GM19463 (cell line): ENCODE results near the gene COL27A1.
"Not testable (repeated sequence)": the region's sequence is repeated elsewhere in the genome, so short reads cannot be mapped to it uniquely, and the experiment has no call there.

Experiments used
- ATAC-seq: cut with Tn5 transposase; IDR thresholded peaks from one replicate; pipeline ENCODE4 v1.9.1; 2021; ENCODE audit warnings: mild to moderate bottlenecking, moderate library complexity; ENCODE audit not compliant: unreplicated experiment

Gene COL27A1

DNA sequence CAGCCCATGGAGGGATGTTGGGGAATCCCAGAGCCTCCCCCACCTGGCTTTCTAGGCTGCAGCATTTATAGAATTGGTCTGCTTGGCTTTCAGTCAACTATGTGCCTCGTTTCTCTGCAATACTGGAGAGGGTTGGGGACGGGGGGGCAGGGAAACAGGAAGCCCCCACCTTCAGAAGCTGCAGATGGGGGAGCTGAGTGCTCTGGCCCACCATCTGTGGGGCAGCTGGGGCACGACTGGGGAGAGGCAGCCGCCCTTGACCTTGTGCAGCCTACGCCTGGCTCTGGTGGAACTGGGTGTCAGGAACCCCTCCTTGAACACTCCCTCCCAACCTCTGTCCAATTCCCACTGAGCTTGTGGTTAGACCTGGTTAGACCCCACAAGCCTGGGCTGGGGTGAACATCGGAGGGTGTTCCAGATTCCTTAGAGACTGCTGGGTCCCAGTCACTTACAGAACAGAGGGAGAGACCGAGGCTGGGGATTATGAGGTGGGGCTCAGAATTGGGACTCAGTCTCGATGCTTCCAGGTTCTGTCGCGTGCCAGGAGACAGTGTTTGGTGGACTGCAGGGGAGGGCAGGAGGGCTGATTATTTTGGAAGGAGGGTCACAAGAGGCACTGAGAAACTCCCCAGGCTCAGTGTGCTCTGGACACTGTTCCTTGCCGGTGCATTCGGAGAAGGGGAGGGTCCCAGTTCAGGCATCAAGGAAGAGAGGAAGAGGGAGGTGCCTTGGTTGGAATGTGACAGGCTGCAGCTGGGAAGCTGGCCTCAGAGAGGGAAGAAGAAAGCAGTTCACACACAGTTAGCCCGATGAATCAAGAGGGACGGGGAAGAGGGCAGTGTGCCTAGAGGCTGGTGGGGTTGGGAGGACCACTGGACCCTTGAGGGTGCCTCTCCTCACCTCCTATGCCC, 25.6 kb downstream of the COL27A1 start:
- ATAC-seq = no peak

DNA sequence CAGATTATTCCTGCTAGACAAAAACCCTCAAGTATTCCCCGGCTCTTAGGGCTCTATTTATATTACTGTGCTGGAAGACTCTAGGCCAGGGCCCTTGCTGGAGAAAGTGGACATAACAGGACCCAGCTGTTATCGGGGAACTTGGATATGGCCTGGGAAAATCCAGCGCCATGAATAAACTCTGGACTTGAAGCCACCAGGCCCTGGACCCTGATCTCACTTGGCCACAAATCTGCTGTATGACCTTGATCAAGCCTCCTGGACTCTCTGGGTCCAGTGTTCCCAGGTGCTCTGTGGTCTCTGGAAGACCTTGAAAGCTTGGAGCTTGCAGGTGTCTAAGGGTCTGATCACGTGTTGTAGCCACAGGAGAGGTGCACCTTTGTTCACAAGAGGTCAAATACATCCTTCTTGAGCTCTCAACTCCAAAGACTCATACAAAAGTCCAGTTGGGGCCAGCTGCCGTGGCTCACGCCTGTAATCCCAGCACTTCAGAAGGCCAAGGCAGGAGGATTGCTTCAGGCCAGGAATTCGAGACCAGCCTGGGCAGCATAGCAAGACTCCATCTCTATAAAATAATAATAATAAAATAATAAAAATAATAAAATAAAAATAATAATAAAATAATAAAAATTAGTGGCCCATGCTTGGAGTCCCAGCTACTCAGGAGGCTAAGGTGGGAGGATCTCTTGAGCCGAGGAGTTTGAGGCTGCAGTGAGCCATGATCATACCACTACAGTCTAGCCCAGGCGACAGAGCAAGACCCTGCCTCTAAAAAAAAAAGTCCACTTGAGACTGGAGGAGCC, 26.5 kb downstream of the COL27A1 start:
- no peak for ATAC-seq

DNA sequence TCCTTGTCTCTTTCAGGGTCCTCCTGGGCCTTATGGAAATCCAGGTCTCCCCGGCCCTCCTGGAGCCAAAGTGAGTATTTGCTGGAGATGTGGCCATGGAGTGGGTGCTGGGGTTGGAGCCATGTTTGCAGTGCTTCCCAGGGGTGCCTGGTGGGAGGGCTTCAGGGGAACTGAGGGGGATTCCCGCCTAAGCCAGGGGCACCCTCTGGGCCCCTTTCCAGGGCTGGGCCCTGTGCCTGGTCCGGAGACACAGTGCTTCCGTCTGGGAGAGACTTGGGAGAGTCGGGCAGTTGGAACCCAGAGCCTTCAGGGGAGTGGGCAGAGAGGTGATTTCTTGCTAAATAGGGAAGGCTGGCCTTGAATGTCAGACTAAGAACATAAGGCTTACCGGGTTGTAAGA, 27.7 kb downstream of the COL27A1 start:
- no peak for ATAC-seq

DNA sequence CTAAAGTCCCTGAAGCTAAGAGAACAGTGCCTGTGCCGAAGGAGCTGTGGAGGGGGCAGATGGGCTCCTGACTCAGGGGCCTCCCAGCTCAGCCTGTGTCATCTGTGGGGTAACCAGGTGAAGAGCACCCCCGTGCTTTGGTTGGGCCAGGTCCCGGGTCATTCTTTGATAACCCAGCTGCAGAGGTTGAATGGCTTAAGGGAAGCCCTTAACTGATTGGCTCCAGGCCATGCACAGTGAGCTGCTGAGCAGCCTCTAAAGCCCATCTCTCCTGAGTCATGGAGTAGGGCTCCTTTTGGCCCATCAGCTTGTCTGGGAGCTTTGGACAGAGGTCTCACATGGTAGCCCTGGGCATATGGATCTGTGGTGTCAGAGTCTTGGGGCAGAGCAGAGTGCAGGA, 28.7 kb downstream of the COL27A1 start:
- no peak for ATAC-seq

DNA sequence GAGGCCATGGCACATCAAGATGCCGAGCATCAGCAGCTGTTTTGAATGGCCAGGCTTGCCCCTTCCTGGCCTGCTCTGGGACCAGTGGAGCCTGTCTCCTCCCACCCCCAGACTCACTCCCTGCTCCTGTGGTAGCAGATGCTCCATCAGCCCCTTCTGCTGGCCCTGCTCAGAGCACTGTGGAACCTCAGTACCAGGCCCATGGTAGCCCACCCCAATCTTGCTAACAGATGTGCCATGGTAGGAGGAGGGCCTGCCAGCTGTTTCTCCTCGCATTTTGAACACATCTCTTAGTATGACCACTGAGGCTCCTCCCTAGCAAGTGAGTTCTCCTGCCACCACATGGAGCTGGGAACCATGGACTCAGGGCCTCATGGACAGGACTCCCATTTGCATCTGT, 29.5 kb downstream of the COL27A1 start:
- ATAC-seq = no peak

DNA sequence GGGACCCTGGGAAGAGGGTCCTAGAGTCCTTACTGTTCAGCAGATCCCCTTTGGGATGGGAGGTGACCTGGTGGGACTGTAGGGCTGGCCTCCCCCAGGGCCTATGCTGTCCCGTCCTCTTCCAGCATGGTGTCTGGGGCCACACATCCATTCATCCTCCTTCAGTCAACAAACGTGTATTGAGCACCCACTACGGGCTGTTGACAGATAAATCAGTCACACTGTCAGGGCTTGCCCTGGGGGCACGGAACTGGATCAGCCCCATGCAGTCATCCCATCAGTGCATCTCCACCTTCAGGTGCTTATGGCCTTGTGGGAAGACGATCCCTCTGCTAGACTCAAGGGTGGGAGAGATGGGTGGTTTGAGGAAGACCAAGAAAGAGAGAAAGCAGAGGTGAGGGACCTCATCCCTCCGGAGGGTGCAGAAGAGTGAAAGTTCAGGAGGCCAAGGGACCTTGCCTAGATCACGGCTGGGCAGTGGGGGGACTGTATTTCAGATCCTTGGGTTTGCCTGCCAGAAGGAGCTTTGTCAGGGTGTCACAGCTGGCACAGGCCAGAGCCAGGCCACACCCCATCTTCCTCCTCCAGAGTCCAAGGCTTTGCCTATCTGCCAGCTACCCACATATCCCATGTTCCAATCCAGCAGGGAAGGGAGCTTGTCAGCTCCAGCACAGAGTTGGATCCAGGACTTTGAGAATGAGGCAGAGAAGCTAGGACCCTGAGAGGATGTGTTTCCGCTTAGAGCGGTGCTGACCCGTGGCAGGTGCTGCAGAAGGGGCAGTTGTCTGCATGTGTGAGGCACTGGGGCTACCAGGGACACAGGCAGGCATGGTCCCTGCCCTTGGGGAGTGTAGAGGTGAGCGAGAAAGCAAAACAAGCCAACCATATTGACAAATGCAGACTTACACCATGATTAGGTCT, 30.5 kb downstream of the COL27A1 start:
- ATAC-seq = no peak

DNA sequence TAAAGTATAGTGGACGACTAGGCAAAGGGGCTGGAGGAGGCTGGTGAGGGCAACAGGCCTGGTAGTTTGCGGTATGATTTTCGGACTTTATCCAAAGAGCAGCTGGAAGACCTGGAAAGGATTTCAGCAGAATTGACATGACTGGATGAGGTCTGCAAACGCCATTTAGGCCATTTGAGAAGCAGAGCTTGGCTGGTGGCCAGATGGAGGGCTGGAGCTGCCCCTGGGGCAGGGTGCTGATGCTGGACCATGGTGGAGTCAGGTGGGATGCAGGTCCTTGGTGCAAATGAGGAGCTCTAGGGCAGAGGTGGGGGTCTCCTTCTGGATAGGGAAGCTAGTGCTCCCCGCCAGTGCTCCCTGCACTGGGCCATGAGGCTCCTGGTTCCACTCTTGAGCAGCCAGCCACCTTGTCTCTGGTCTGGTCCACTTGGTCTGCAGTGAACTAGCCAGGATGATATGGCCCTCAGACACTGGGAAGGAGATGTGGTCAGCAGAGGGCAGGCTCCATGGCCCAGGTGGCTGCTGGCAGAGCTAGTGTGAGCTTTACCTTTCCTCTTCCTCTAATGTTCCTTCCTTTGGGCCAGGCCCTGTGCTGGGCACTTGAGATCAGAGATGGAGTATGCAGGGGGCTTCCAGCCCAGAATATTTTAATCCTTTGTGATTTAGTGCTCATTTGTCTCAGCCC, 31.4 kb downstream of the COL27A1 start:
- no peak for ATAC-seq

DNA sequence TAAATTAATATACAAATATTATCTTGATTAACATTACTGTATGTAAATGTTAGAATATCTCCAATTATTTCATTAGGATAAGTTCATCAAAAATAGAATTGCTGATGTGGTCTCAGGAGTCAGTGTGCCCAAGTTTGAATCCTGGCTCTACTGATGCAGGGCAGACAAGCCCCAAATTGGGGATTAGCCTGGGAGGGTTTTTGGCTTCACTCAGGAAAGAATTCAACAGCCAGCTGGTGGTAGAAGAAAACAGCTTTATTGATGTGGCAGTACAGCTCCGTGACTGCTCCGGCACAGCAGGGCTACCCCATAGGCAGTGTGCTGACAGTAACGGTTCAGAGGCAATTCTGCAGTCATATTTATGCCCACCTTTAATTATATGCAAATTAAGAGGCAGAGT, 32.5 kb downstream of the COL27A1 start:
- ATAC-seq = no peak

DNA sequence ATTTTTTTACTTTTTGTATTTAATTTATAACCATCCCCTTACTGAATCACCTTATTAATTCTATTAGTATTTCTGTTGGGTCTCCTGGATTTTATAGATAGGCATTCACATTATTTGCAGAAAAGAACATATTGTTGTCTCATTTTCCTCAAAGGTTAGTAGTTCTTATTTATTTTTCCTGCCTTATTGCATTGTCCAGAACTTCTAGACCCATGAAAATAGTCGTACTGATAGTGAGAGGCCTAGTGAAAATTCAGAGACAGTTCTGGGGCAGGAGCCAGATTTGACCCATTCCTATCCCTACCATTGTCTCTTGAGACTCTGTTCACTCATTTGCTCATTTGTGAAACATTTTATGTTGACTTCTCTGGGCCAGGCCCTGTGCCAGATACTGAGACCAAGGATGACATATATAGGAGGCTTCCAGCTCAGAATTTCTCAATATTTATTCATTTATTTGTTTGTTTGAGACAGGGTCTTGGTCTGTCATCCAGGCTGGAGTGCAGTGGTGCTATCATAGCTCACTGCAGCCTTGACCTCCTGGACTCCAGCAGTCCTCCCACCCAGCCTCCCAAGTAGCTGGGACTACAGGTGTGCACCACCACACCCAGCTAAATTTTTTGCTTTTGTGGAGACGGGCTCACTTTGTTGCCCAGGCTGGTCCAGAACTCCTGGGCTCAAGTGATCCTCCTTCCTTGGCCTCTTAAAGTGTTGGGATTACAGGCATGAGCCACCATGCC, 34.7 kb downstream of the COL27A1 start:
- no peak for ATAC-seq

DNA sequence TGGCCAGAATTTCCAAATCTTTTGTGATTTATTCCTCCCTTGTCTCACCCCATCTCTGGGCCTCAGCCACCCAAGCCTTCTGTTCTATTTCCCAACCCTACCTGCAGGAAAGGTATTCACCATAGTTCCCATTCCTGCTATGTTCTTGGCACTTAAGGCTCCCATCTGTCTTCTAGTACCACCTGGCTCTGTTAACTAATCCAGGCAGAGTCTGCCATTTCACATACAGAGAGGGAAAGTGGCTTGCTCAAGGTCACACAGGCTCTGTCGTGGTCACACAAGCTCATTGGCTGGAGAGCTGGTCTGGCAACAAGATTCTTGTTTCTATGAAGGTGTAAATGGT, 35.2 kb downstream of the COL27A1 start:
- no peak for ATAC-seq

DNA sequence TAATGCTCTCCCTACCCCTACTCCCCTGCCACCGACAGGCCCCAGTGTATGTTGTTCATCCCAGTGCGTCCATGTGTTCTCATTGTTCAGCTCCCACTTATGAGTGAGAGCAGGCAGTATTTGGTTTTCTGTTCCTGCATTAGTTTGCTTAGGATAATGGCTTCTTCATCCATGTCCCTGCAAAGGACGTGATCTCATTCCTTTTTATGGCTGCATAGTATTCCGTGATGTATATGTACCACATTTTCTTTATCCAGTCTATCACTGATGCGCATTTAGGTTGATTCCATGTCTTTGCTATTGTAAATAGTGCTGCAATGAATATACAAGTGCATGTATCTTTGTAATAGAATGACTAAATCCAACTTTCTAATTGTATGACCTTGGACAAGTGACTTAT, 36.1 kb downstream of the COL27A1 start:
- ATAC-seq = not testable (repeated sequence)

DNA sequence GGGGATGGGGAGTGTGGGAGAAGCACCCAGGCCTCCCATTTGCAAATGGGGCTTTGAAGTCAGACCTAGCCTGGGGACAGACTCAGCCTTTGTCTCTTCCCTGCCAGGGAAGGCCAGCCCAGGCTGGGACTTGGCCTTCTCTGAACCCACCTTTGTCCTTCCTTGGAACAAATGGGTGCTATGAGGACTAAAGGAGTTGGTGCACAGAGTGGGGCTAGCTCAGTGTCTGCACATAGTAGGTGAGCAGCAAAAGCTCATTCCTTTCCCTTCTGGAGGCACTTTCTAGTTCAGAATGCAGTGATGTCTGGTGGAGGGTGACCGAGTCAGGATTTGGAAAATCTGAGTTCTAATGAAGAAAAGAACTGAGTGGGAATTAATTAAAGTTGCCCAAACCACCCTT, 37.2 kb downstream of the COL27A1 start:
- ATAC-seq = no peak

DNA sequence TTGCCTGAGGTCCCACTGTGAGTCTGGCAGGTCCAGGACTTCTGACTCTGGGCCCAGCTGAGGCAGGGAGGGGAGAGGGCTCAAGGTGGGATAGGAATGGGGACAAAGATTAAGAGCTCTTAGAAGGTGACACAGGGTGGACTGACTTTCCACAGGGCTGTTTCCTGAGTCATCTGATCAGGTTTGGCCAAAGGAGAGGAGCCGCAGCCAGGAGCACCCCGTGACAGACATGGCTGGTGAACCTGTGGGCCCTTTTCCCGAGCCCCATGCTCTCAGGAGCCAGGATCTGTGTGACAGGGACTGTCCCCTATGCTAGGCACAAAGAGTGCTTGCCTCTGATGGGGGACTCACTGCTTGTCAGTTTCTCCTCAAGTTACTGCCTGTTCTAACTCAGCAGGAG, 37.8 kb downstream of the COL27A1 start:
- ATAC-seq = no peak

DNA sequence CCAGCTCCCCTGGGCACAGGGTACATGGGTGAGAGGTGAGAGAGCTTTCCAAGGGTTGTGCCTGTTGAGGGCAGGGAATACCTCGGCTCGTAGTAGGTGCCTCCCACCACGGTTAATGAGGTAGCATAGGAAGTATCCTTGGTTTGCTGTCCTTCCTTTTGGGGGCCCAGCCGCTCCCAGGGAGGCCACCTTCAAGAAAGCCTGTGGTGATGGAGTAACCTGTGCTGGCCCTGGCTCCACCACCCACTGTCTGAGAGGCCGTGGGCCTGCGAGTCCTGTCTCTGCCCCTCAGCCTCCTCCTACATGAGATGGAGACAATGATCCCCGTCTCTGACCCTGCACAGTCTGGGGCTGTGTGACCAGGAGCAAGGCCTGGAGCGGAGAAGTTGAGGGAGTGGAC, 40.8 kb downstream of the COL27A1 start:
- ATAC-seq = no peak

DNA sequence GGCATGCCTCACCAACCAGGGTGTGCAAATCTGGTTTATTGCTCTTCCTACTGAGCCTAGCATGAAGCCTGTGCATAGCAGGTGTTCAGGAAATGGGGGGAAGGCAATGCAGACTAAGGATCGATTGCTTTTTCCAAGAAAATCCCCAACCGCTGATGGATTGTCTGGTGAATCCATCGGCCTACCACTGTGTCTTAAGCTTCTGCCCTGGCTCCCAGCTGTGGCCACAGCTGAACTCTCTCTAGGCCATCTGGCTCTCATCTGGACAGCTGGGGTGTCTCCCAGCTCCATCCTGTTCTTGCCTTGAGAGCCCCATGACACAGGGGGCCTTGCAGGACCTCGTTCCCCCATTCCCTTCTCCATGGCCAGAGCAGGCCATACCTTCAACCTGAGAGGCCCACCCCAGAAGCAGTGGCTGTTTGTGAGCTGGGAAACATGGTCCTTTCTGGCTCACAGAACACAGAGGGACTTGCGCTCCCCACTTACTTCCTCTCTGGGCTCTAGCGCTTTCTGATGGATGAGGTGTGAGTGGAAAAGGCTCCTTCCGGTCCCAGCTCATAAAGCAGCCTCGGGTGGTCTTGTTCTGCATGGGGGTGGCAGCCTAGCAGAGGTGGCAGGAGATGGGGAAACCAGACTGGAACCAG, 41.8 kb downstream of the COL27A1 start:
- no peak for ATAC-seq

DNA sequence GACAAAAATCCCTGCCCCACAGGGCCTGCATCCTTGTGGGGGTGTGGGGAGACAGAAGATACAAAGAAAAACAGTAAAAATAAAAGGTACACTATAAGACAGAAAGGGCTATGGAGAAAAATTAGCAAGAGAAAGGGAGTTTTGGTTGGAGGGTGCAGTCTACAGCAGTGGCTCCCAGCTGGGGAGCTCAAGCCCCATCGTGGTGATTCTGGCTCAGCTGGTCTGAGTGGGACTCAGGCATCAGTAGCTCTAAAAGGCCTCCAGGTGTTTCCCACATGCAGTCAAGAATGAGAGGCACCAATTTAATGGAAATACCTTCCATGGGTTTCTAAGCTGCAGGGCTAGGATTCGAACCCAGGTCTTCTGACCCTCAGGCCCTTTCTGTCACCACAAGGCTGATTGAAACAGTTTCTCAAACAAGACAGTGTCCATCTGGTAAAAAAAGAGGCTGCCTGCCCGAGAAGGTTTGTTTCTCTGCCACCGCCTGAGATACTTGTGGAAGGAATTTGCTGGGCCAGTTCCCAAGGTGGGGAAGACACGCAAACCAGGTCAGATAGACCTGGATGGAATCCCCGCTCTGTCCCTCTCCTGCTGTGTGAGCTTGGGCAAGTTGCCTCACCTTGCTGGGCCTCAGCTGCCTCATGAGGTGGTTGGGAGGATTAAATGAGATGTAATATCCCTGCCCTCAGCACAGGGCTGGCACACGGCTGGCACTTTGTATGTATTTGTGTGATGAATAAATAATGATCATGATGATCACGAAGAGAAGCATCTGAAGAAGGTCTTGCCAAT, 43.1 kb downstream of the COL27A1 start:
- no peak for ATAC-seq

DNA sequence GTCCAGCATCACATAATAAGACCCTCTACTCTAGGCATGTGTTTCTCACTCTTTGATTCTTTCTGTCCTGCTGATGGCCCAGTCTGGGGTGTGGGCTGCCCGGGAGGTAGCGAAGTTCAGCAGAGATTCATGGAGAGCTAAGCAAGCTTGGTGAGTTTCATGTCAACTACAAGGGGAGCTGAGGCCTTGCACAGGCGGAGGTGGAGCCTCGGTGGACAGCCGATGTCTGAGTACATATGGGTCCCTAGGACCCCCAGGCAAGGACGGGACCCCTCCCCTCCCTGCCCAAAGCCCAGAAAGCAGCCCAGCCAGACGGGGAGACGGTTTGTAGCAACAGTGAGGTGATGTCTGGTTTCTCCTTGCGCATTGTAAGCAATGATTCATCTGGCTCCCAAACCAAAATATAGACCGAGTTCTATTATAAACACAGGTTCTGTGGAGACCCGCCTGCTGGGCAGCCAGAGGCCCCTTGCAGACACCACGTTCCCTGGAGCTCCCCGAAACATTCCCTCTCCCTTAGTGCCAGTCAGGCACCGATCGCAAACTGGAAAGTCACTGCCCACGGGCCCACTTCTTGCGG, 45.5 kb downstream of the COL27A1 start:
- ATAC-seq = no peak

DNA sequence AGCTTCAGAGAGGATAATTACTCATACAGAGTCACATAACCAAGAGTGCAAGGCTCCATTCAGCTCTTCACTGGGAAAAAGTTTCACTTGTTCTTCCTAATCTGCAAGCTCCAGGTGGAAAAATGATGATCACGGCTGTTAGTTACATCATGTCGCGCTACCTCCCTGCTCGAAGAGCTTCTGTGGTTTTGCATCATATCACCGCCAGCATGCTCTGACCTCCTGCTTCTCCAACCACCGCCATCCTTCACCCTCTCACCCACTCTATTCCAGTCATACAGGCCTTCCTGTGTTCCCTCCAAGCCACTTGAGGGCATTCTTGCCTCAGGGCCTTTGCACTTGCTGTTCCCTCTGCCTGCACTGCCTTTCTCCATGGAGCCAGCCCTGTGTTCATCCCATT, 47.1 kb downstream of the COL27A1 start:
- no peak for ATAC-seq
